ENCODE results near the gene LAMC3.

Gene LAMC3

GRCh38 chr9:131056781-131057506 is 48.0 kb downstream of the LAMC3 start:
- no peak for DNase-seq (ENCODE audit: extremely low read depth, low read depth)
- no peak for TF ChIP-seq CTCF (IDR thresholded peaks at IDR 0.05; ENCODE audit: low read depth, low read length, missing control alignments)
- H3K4me3 ChIP-seq (replicated peaks; ENCODE audit: low read depth, low read length) = no peak overlapping the region

- H3K4me3 ChIP-seq (replicated peaks; ENCODE audit: low read depth, low read length) = no peak overlapping the region
- no peak for TF ChIP-seq CTCF (IDR thresholded peaks at IDR 0.05; ENCODE audit: low read depth, low read length, missing control alignments)
- no peak for DNase-seq (ENCODE audit: extremely low read depth, low read depth)
Observed at GRCh38 chr9:131060900-131061630, 52.1 kb downstream of the LAMC3 start.

GRCh38 chr9:131062969-131063368 is 54.0 kb downstream of the LAMC3 start:
- H3K4me3 ChIP-seq (replicated peaks; ENCODE audit: low read depth, low read length) = no peak overlapping the region
- DNase-seq (ENCODE audit: extremely low read depth, low read depth) = no peak
- no peak for TF ChIP-seq CTCF (IDR thresholded peaks at IDR 0.05; ENCODE audit: low read depth, low read length, missing control alignments)

GRCh38 chr9:131065599-131065998 is 56.6 kb downstream of the LAMC3 start:
- no peak for DNase-seq (ENCODE audit: extremely low read depth, low read depth)
- no peak overlapping the region for H3K4me3 ChIP-seq (replicated peaks; ENCODE audit: low read depth, low read length)
- no peak for TF ChIP-seq CTCF (IDR thresholded peaks at IDR 0.05; ENCODE audit: low read depth, low read length, missing control alignments)

GRCh38 chr9:131067625-131068024 is 58.7 kb downstream of the LAMC3 start:
- H3K4me3 ChIP-seq (replicated peaks; ENCODE audit: low read depth, low read length) = no peak overlapping the region
- TF ChIP-seq CTCF (IDR thresholded peaks at IDR 0.05; ENCODE audit: low read depth, low read length, missing control alignments) = no peak
- no peak for DNase-seq (ENCODE audit: extremely low read depth, low read depth)

GRCh38 chr9:131068076-131068816 is 59.3 kb downstream of the LAMC3 start:
- DNase-seq (ENCODE audit: extremely low read depth, low read depth) = no peak
- H3K4me3 ChIP-seq (replicated peaks; ENCODE audit: low read depth, low read length) = no peak overlapping the region
- no peak for TF ChIP-seq CTCF (IDR thresholded peaks at IDR 0.05; ENCODE audit: low read depth, low read length, missing control alignments)

Measured in HFF-Myc (cell line).